Activated CD8-positive, alpha-beta memory T cell treated with anti-CD3 and anti-CD28 coated beads, Interleukin-2, amount 50 U/mL, for 1 hour (primary cell): ENCODE results near the gene CCDC107.

Experiments
- DNase-seq: peaks from one replicate; pipeline ENCODE4 v3.0.0-alpha.2; 2020; ENCODE audit errors: extremely low read depth

The CCDC107 gene

DNA sequence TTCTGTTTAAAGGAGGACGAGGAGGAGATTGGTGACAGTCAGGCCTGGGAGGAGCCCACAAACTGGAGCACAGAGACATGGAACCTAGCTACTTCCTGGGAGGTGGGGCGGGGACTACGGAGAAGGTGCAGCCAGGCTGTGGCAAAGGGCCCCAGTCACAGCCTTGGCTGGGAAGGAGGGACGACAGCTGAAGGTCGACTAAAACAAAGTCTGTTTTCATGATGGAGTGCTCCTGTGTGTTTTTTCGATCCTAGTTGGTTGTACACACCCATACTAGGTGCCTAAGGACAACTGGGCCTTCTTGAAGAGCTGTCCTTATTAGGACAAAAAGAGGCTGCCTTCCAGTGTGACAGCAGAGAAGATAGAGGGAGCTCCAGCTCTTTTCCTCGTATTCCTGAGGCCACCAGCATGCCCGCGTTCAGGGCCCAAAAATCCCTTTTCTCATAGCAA, 2.9 kb downstream of the CCDC107 start:
- no peak for DNase-seq

DNA sequence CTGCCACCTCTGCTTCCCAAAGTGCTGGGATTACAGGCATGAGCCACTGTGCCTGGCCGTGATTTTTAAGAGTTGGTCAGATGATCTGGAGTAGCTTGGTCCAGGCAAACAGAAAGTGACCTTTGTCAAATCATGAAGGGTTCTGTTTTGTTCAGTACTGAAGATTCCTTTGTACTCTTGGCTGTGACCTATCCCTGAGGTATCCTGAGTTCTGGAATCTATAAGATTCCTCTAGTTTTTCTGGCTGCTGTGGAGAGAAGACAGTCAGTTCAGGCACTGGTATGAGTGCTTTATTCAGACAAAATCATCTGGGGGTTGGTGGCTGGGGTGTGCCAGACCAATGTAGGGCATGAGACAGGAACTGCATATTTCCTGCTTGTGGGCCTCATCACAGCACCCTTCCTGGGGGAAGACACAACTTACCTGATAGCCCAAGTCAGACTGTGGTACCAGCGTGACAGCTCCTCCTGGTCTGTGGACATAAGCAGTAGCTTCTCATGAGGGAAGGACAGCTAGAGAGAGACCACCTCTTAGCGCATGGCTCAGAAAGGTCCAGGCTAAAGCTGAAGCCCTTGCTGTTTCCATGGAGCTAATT, 3.8 kb downstream of the CCDC107 start:
- no peak for DNase-seq

DNA sequence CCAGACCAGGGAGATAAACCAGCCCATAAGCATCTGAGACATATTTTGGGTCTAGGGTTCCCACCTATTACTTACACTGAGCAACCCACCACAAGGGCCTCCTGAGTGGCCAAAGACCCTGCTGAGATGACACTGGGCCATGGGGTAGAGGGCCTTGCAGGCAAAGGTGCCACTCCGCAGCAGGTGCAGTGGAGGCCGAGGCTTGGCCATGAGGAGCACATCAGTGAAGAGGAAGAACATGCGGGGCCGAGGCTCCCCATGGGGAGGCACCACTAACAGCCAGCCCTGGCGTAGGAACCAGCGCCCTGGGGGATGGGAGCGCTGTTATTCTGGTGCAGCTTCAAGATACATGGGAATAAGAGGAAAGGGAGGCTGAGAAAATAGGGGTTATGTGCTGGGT, 4.3 kb downstream of the CCDC107 start:
- no peak for DNase-seq

DNA sequence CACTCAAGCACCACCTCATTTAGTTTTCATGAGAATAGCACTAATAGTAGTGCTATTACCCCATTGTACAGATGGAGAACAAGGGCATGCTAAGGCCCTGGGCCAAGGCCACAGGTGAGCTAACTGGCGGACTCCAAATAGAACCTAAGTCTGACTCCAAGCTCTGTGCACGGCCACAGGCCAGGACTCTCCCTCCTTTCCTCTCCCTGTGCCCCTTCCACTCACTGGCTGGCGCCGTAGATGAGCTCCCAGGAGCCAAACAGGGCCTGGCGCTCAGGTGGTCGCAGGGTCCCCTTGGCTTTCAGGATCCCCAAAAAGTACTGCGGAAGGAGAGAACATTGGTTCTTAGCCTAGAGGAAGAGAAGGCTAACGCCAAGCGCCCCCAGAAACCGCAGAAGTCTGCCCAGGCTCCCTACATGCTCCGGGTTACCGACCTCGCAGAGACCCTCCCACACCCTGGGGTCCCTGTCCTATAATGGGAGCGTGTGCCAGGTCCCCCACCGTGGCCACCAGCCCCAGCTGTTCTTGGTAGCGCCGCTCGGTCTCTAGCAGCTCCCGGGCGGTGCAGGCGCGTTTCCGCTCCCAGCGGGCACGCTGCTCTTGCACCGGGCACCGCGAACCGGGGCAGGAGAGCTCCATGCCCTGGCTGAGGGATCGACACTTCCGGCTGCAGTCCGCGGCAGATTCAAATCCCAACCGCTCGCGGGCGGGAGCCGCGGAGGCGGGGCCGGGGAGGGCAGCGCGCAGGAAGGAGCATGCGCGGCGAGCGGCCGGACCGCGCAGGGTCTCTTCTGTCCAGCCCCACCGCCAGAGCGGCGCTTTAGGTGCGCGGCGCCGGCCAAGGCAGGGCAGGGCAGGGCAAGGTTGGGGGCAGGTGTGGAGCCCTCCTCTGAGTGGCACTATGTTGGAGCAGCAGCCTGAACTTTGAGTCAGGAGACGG, 6.7 kb downstream of the CCDC107 start, which contains the start of gene ARHGEF39:
ARHGEF39 (minus strand) TSS at position 665 of the 940 bp plus-strand sequence; CDS start at position 639, 26 bp downstream.
- no peak for DNase-seq

DNA sequence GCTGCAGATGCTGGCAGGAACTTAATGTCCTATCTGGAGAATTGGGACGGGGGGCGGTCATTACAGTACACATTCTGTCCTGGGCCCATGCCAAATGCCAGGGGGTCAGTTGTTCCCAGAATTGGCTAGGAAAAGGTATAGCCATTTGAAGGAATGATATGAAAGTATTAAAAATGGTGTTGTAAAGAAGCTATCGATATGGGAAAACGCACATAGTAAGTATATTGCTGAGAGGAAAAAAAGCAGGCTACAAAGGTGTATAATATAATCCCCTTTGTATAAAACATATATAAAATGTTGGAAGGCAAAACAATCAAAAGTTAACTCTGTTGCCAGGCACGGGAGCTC, 7.4 kb downstream of the CCDC107 start:
- DNase-seq, result no peak

DNA sequence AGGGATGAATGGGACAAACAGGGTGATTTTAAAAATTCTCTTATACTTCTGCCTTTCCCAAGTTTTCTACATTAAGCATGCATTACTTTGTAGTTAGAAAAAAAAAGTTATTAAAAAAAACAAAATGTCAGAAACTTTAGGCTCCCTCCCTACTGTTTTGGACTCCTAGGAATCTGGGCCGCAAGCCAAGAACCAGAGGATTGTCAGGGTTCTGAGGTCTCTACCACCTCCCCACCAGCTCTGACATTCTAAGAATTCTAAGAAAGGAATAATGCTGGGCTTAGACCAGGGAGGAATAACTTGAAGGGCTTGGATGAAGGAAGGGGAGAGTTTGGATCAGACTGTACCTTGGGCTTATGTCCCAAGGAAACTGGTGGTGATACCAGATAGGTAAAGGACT, 8.0 kb downstream of the CCDC107 start:
- DNase-seq, result no peak

DNA sequence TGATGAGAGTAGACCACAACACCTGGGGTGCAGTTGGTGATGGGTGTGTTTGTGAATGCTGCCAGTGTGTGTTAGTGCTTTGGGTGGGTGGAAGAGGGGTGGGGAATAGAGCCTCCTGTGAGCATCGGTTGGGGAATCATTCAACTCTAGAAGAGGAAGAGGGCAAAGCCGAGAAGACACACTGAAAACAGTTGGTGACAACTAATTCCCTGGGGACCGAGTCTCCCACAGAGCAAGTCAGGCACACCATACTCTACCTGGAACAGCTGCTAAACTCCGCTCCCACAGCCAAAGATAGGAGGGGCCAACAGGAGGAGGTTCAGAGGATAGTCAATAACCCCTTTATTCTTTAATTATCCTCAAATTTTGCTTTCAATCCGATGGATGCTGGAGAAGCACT, 8.5 kb downstream of the CCDC107 start:
- DNase-seq, result no peak

DNA sequence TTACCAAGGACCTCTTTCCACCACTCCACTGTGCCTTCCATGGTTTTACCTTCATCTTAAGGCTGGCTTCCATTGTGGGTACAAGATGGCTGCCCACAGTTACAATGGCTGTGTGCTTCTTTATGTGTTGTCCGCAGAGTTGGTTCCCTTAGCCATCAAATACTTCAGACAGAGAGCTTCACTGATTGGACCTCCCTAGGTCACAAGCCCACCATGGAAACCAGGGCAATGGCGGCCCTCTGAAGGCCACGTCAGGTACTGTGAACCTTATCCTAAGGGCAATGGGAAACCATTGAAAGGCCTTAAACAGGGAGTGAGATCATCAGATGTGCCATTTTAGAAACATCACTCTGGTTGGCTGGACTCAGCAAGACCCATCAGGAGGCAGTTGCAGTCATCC, 9.8 kb downstream of the CCDC107 start:
- DNase-seq, result no peak

DNA sequence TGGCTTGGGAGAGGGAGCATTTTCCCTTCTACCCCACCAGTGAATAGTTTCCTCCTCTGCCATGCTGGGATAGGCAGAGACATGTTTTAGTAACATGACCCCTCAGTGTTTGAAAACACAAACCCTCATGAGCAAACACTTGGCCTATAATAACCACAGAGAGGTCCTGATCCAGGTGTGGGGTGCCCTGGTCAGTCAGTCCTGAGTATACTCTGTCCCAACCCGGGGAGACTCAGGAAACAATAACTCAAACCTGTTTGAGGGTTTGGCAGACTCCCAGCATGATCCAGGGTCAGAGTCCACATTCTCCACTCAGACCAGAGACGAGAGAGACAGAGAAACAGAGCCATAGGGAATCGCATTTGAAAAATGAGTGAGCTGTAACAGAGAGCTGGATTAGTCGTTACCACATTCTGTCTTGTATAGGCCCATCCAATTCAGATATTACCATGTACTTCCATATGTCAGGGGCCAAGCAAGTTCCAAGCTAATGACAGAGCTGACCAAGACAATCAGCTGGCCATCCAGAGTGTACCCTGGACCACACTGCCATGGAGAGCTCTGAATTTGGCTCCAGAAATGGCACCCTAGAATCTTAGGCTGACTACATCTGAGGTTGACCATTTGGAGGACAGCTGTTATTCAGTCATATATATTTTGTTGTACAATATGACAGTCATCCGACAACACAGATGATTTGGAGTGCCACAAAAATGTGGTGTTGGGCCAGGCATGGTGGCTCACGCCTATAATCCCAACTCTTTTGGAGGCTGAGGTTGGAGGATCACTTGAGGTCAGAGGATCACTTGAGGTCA, 11.4 kb downstream of the CCDC107 start:
- DNase-seq, result no peak

DNA sequence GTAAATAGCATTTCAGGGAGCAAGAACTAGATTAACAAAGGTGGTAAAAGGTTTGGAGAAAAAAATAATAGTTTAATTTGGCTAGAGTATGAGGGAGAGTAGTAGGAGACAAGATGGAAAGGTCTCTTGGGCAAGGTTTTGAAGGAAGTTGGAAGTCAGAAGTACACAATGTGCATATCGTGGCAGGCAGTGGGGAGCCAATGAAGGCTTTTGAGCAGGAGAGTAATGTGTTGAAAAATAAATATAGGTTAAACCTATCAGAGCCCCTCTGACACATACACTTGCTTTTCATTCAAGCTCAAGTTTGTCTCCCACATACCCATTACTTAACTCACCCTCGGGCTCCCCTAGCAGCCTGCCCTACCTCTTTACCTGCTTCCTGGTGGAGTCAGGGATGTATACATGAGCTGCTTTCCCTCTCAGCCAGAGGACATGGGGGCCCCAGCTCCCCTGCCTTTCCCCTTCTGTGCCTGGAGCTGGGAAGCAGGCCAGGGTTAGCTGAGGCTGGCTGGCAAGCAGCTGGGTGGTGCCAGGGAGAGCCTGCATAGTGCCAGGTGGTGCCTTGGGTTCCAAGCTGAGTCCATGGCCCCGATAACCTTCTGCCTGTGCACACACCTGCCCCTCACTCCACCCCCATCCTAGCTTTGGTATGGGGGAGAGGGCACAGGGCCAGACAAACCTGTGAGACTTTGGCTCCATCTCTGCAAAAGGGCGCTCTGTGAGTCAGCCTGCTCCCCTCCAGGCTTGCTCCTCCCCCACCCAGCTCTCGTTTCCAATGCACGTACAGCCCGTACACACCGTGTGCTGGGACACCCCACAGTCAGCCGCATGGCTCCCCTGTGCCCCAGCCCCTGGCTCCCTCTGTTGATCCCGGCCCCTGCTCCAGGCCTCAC, 15.3 kb downstream of the CCDC107 start, which contains the start of gene CA9:
CA9 (plus strand) TSS at position 797 of the 893 bp plus-strand sequence; CDS start at position 829, 32 bp downstream.
- DNase-seq, result no peak

DNA sequence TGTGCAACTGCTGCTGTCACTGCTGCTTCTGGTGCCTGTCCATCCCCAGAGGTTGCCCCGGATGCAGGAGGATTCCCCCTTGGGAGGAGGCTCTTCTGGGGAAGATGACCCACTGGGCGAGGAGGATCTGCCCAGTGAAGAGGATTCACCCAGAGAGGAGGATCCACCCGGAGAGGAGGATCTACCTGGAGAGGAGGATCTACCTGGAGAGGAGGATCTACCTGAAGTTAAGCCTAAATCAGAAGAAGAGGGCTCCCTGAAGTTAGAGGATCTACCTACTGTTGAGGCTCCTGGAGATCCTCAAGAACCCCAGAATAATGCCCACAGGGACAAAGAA, 15.9 kb downstream of the CCDC107 start:
- no peak for DNase-seq

DNA sequence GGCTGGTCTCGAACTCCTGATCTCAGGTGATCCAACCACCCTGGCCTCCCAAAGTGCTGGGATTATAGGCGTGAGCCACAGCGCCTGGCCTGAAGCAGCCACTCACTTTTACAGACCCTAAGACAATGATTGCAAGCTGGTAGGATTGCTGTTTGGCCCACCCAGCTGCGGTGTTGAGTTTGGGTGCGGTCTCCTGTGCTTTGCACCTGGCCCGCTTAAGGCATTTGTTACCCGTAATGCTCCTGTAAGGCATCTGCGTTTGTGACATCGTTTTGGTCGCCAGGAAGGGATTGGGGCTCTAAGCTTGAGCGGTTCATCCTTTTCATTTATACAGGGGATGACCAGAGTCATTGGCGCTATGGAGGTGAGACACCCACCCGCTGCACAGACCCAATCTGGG, 17.1 kb downstream of the CCDC107 start:
- DNase-seq, result no peak

DNA sequence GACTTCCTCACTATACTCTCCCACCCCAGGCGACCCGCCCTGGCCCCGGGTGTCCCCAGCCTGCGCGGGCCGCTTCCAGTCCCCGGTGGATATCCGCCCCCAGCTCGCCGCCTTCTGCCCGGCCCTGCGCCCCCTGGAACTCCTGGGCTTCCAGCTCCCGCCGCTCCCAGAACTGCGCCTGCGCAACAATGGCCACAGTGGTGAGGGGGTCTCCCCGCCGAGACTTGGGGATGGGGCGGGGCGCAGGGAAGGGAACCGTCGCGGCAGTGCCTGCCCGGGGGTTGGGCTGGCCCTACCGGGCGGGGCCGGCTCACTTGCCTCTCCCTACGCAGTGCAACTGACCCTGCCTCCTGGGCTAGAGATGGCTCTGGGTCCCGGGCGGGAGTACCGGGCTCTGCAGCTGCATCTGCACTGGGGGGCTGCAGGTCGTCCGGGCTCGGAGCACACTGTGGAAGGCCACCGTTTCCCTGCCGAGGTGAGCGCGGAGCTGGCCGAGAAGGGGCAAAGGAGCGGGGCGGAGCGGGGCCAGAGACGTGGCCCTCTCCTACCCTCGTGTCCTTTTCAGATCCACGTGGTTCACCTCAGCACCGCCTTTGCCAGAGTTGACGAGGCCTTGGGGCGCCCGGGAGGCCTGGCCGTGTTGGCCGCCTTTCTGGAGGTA, 17.8 kb downstream of the CCDC107 start:
- DNase-seq, result no peak

DNA sequence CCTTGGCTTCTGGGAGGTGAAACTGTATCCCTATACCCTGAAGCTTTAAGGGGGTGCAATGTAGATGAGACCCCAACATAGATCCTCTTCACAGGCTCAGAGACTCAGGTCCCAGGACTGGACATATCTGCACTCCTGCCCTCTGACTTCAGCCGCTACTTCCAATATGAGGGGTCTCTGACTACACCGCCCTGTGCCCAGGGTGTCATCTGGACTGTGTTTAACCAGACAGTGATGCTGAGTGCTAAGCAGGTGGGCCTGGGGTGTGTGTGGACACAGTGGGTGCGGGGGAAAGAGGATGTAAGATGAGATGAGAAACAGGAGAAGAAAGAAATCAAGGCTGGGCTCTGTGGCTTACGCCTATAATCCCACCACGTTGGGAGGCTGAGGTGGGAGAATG, 21.0 kb downstream of the CCDC107 start:
- no peak for DNase-seq

DNA sequence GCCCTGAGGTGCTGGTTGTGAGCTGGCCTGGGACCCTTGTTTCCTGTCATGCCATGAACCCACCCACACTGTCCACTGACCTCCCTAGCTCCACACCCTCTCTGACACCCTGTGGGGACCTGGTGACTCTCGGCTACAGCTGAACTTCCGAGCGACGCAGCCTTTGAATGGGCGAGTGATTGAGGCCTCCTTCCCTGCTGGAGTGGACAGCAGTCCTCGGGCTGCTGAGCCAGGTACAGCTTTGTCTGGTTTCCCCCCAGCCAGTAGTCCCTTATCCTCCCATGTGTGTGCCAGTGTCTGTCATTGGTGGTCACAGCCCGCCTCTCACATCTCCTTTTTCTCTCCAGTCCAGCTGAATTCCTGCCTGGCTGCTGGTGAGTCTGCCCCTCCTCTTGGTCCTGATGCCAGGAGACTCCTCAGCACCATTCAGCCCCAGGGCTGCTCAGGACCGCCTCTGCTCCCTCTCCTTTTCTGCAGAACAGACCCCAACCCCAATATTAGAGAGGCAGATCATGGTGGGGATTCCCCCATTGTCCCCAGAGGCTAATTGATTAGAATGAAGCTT, 21.8 kb downstream of the CCDC107 start:
- DNase-seq, result no peak

DNA sequence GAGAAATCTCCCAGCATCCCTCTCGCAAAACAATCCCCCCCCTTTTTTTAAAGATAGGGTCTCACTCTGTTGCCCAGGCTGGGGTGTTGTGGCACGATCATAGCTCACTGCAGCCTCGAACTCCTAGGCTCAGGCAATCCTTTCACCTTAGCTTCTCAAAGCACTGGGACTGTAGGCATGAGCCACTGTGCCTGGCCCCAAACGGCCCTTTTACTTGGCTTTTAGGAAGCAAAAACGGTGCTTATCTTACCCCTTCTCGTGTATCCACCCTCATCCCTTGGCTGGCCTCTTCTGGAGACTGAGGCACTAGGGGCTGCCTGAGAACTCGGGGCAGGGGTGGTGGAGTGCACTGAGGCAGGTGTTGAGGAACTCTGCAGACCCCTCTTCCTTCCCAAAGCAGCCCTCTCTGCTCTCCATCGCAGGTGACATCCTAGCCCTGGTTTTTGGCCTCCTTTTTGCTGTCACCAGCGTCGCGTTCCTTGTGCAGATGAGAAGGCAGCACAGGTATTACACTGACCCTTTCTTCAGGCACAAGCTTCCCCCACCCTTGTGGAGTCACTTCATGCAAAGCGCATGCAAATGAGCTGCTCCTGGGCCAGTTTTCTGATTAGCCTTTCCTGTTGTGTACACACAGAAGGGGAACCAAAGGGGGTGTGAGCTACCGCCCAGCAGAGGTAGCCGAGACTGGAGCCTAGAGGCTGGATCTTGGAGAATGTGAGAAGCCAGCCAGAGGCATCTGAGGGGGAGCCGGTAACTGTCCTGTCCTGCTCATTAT, 22.4 kb downstream of the CCDC107 start:
- no peak for DNase-seq

DNA sequence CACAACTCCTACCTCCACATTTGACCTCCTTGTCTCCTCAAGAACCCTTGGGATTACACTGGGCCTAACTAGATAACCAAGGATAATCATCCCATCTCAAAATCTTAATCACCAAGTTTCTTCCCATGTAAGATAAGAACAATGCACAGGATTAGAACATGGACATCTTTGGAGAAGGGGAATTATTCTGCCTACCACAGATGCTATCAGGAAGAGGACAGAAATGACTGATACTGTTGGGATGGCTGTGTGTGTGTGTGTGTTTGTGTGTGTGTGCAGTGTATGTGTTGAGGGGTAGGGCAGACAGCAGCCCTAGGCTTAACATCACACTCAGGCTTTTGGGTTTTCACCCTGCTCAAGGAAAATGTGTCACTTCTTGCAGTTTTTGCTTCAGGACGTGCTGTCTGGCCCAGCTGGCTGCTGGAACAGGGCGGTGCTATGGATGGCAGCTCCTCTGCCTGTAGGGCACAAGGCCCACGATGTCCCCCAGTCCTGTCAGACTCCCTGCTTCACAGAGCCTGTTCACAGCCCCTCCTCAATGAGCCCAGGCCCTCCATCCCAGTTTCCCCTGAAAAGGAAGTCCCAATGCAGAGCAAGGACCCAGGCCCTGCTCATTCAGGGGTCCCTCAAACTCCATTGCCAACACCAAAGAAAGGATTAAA, 23.4 kb downstream of the CCDC107 start:
- no peak for DNase-seq

DNA sequence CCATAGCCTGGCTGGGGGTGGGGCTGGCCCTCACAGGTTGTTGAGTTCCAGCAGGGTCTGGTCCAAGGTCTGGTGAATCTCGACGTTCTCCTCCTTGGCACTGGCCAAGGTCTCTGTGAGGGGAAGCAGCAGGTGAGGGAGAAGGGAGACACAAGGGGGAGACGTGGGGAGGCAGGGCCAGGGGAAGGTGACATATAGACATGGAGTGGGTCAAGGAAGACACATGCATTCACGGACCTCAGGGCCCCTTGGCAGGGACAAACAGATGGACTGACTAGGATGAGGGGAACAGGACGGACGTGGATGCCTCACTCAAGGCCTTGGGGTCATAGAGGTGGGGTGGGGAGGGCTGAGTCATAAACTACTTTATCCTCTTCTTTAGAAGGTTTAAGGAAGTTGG, 24.0 kb downstream of the CCDC107 start:
- no peak for DNase-seq
